Common myeloid progenitor, CD34-positive (primary cell): ENCODE results near the gene SFTPA2.
A peak's percentile ranks its signal among the peaks of the same experiment; 100 is the strongest.
"Not testable (repeated sequence)": the region's sequence is repeated elsewhere in the genome, so short reads cannot be mapped to it uniquely, and the experiment has no call there.

Source experiments
- CTCF ChIA-PET: fragments of 350-600 bp; sonication (Branson Sonifier 250); formaldehyde crosslinking; loops from one replicate; lab custom pipeline; 2021; ENCODE audit warnings: antibody characterized with exemption; lab: Charles Lee
- POLR2A ChIA-PET: fragments of 350-600 bp; sonication (Branson Sonifier 250); formaldehyde crosslinking; loops from one replicate; lab custom pipeline; 2021; ENCODE audit warnings: antibody characterized with exemption; lab: Charles Lee
- DNase-seq, 3 donors: peaks; one replicate each; pipeline versions ENCODE4 v3.0.0 to v3.0.0-alpha.2; 2013
- H3K27ac ChIP-seq, 2 experiments: 1 replicate in 1 of 2; 2 replicates in 1 of 2; pipeline ENCODE4 v1.7.0; 2013; ENCODE audit warnings: inconsistent platforms in 2 of 2, low read length in 2 of 2, mild to moderate bottlenecking in 2 of 2, low read depth in 1 of 2, moderate library complexity in 1 of 2; ENCODE audit not compliant: severe bottlenecking in 2 of 2, insufficient read depth in 1 of 2, poor library complexity in 1 of 2
- H3K27me3 ChIP-seq, 5 experiments: replicated peaks in 2 of 5; 1 replicate in 3 of 5; 2 replicates in 2 of 5; pipeline versions ENCODE4 v1.6.1 to v1.7.0; 2013; ENCODE audit warnings: low read length in 4 of 5, mild to moderate bottlenecking in 2 of 5, moderate library complexity in 2 of 5, inconsistent platforms in 1 of 5; ENCODE audit not compliant: insufficient read depth in 5 of 5, control insufficient read depth in 4 of 5
- H3K36me3 ChIP-seq, 4 experiments: 1 replicate in 2 of 4; 2 replicates in 2 of 4; pipeline versions ENCODE4 v1.6.1 to v1.7.0; 2013; ENCODE audit warnings: low read length in 3 of 4, control low read depth in 1 of 4, mild to moderate bottlenecking in 1 of 4; ENCODE audit not compliant: control insufficient read depth in 4 of 4, insufficient read depth in 4 of 4
- H3K4me1 ChIP-seq, 4 experiments: 1 replicate in 3 of 4; 2 replicates in 1 of 4; pipeline versions ENCODE4 v1.6.1 to v1.7.1; 2013; ENCODE audit warnings: low read length in 3 of 4, mild to moderate bottlenecking in 3 of 4, control low read depth in 1 of 4, inconsistent platforms in 1 of 4, moderate library complexity in 1 of 4; ENCODE audit not compliant: control insufficient read depth in 4 of 4, insufficient read depth in 4 of 4; ENCODE audit errors: control extremely low read depth in 1 of 4
- H3K4me3 ChIP-seq, 7 experiments: 1 replicate in 4 of 7; 2 replicates in 3 of 7; pipeline versions ENCODE4 v1.5.1 to v1.7.0; 2013; ENCODE audit warnings: mild to moderate bottlenecking in 7 of 7, low read length in 6 of 7, moderate library complexity in 6 of 7, inconsistent platforms in 2 of 7, low read depth in 2 of 7, control low read depth in 1 of 7; ENCODE audit not compliant: insufficient read depth in 4 of 7, control insufficient read depth in 1 of 7; ENCODE audit errors: extremely low read depth in 1 of 7
- H3K9me3 ChIP-seq, 5 experiments: 1 replicate in 4 of 5; 2 replicates in 1 of 5; pipeline versions ENCODE4 v1.6.1 to v1.7.1; 2013; ENCODE audit warnings: low read length in 4 of 5, mild to moderate bottlenecking in 2 of 5, inconsistent platforms in 1 of 5, low read depth in 1 of 5, moderate library complexity in 1 of 5; ENCODE audit not compliant: control insufficient read depth in 4 of 5, insufficient read depth in 2 of 5; ENCODE audit errors: control extremely low read depth in 1 of 5
- WGBS: methylation state at CpG from one replicate; pipeline ENCODE4 v1.1.5; 2013; ENCODE audit not compliant: insufficient coverage; 5-methylcytosine and 5-hydroxymethylcytosine counted together

The SFTPA2 gene

DNA sequence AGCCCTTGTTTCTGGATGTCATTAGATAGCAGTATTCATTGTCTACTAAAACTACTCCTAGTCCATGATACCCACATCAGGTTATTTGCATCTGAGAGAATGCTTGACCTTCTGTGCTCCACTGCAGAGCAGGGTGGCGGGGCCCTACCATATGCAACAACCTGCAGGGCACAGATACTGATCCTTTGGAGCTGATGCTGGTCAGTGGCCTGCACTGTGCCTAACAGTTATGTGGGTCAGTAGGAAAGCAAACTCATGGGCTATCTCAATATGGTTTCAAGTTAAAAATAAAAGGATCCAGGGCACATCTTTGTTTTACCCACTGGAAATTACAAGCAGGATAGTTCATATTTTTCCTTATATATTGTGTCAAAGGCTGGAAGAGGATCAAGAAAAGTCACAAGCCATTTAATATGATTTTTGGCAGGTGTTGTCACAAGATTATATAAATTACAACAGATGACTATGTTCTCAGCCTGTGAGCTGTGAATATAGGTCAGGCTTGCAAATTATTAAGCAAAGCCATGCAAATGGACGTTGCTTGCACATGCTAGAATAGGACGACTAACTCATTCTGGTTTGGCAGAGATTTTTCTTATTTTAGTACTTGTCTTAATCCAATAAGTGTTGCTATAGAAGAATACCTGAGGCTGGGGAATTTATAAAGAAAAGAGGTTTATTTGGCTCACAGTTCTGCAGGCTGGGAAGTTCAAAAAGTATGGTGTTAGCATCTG is 15.1 kb downstream of the SFTPA2 start:
- WGBS = 100% methylated on average over 3 of the region's 3 CpGs
- H3K27me3 ChIP-seq, H3K9me3 ChIP-seq, CTCF ChIA-PET, H3K4me1 ChIP-seq, H3K4me3 ChIP-seq, H3K36me3 ChIP-seq, H3K27ac ChIP-seq, DNase-seq, POLR2A ChIA-PET: not testable (repeated sequence)

DNA sequence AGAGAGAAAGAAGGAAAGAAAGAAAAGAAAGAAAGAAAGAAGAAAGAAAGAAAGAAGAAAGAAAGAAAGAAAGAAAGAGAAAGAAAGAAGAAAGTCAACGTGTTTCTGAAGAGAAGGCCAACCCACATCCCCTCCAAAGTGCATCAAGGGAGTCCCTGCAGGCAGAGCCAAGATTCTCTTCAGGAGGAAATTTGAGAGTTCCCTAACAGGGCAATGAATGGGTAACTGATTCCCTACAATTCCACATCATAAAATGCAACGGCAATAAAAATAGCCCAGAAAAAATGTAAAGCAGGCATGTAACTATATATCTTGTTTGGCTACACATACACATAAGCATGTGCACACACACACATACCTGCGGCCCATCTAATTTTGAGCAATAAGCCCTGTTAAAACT is 15.8 kb downstream of the SFTPA2 start:
- H3K36me3 ChIP-seq, H3K27ac ChIP-seq, DNase-seq, H3K27me3 ChIP-seq, CTCF ChIA-PET, H3K9me3 ChIP-seq, POLR2A ChIA-PET, H3K4me3 ChIP-seq, H3K4me1 ChIP-seq: not testable (repeated sequence)
- WGBS = no CpG with 5 or more reads among the region's 3 CpGs

DNA sequence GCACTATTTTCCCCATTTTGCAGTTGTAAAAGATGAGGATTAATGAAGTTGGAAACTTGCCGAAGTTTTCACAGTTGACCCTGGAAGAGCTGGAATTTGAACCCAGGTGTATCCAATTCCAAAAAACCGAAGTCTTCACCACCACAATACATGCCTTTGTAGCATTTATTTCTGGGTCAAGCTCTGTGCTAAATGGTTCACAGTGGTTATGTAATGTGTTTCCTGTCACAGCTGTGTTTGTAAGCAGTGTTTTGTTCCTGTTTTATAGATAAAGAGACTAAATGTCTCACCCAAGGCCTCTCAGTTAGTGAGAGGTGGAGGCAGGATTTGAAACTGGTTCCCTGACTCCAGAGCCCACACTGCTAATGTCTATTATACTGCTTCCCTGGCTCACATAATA is 17.6 kb downstream of the SFTPA2 start:
- Histone ChIP-seq H3K27me3 (no peaks in the 10 kb centered on the region), H3K4me3 (no peak overlapping the region), H3K4me1 (peaks cover 0 to 8% (median 4%) of the 10 kb centered on the region in 4 experiments), H3K9me3 (peaks cover 0 to 5% (median 0%) of the 10 kb centered on the region in 5 experiments), H3K36me3 (no peaks in the 10 kb centered on the region), H3K27ac (no peak overlapping the region)
- WGBS = no CpG with 5 or more reads among the region's 2 CpGs
- ChIA-PET CTCF (interaction anchor here (0.6 kb wide), 1 partner anchor 71 kb away, joined by 3 read pairs; no protein-coding TSS in a partner anchor), POLR2A (no interaction called here)
- DNase-seq = peak in 2 of 3 donors; percentile 25 to 42

DNA sequence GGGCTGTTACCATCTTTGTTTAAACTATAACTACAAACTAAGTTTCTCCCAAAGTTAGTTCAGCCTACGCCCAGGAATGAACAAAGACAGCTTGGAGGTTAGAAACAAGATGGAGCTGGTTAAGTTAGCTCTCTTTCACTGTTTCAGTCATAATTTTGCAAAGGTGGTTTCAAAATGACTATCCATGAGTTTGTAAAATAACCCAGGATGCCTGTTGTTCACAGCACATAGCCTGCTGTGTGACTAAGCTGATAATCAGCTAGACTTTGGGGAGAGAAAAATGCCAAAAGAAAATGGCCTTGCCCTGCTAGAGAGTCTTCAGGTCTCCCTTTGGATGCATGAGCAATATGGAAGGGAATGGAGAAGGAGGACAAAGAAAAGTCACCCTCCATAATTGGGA is 19.3 kb downstream of the SFTPA2 start:
- H3K27me3 ChIP-seq, DNase-seq, H3K9me3 ChIP-seq, H3K27ac ChIP-seq, H3K4me3 ChIP-seq, H3K4me1 ChIP-seq, POLR2A ChIA-PET, H3K36me3 ChIP-seq: not testable (repeated sequence)
- WGBS = no CpG with 5 or more reads among the region's 1 CpG
- CTCF ChIA-PET = interaction anchor here (0.9 kb wide), 1 partner anchor 20 kb away, joined by 3 read pairs; the partner anchor contains the start of gene SFTPA2

DNA sequence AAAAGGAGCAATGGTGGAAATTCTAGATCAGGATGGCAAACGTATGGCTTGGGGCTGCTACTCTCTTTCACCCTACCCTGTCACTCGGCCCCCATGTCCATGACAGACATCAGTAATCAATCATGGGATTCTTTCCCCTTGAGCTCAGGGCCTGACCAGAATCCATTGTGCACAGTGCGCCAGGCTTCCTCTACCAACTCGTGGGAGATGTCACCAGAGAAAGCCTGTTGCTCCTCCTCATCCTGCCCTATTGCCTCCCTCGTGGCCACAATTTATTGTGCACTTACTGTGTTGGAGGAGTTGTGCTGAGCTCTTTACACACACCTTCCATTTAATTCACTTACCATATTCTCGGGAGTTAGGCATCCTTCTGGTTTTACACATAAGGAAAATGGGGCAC is 21.9 kb downstream of the SFTPA2 start:
- CTCF ChIA-PET = interaction anchor here (1.1 kb wide), 1 partner anchor 11 kb away, joined by 4 read pairs; no protein-coding TSS in a partner anchor
- WGBS = 96% methylated on average over 4 of the region's 6 CpGs

DNA sequence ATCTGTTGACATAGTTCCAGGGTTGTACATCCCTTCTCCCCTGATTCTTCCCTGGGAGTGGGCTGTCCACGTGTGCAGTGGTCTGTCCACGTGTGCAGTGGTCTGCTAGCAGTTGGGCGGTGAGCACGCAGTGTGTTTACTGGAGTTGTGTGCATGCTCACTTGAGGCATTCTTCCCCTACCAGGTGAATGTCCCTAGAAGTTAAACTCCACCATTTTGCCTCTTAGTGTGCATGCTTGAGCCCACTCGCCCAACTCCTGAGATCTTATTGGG is 26.4 kb downstream of the SFTPA2 start:
- H3K9me3 ChIP-seq, H3K27me3 ChIP-seq, H3K4me3 ChIP-seq, CTCF ChIA-PET, H3K36me3 ChIP-seq, H3K4me1 ChIP-seq, DNase-seq, H3K27ac ChIP-seq: not testable (repeated sequence)
- POLR2A ChIA-PET = interaction anchor here (0.6 kb wide), 1 partner anchor 514 kb away, joined by 5 read pairs; no protein-coding TSS in a partner anchor
- WGBS = 100% methylated on average over 1 of the region's 5 CpGs

More for the DNA sequence above, 21.9 kb downstream of the SFTPA2 start:
- POLR2A ChIA-PET, H3K9me3 ChIP-seq, H3K4me3 ChIP-seq, H3K27ac ChIP-seq, H3K4me1 ChIP-seq, DNase-seq, H3K36me3 ChIP-seq, H3K27me3 ChIP-seq: not testable (repeated sequence)

DNA sequence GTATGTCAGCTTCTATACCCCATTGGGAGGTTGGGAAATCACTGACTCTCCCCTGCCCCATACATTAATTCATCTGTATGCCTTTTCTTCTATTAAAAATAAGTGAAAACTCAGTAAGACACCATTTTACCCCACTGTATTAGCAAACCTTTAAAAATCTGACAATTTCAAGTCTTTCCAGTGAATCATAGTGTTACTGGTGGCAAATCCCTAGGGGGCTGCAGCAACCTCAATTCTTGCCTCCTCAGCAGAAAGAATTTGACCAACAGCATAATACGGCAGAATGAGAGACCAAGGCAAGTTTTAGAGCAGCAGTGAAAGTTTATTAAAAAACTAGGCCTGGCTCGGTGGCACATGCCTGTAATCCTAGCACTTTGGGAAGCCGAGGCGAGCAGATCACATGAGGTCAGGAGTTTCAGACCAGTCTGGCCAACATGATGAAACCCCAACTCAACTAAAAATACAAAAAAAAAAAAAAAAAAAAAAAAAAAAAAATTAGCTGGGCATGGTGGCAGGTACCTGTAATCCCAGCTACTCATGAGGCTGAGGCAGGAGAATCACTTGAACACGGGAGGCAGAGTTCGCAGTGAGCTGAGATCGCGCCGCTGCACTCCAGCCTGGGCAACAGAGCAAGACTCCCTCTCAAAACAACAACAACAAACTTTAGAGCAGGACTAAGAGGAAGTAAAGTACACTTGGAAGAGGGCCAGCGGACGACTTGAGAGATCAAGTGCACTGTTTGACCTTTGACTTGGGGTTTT is 26.9 kb downstream of the SFTPA2 start:
- H3K4me1 ChIP-seq, H3K36me3 ChIP-seq, H3K27ac ChIP-seq, CTCF ChIA-PET, H3K4me3 ChIP-seq, H3K27me3 ChIP-seq, H3K9me3 ChIP-seq: not testable (repeated sequence)
- peak in 1 of 3 donors; percentile 11 for DNase-seq
- POLR2A ChIA-PET = interaction anchor here (0.6 kb wide), 1 partner anchor 514 kb away, joined by 5 read pairs; no protein-coding TSS in a partner anchor
- 80% methylated on average over 1 of the region's 11 CpGs for WGBS
